GM12892 (cell line): Measurements from ENCODE around the gene KIAA0040.

ENCODE experiments used
- DNase-seq: peaks from one replicate; pipeline ENCODE4 v3.0.0; 2011; ENCODE audit not compliant: insufficient read length
- FAIRE-seq: peaks from 2 replicates; lab custom pipeline; 2011; peaks lifted over from hg19 to GRCh38; lab: Jason Lieb, UNC
- POLR2A ChIP-seq: IDR thresholded peaks from 2 replicates; pipeline ENCODE4 v1.6.1; 2011; ENCODE audit warnings: low read depth, low read length, control low read depth
- POLR2AphosphoS5 ChIP-seq: IDR thresholded peaks from 2 replicates; pipeline ENCODE4 v1.6.1; 2011; ENCODE audit warnings: low read depth, low read length, control low read depth
- TAF1 ChIP-seq: IDR thresholded peaks from 2 replicates; pipeline ENCODE4 v1.6.1; 2011; ENCODE audit warnings: low read depth, mild to moderate bottlenecking, control low read depth, low read length, borderline replicate concordance

The KIAA0040 gene

GRCh38 chr1:175129997-175130648 lies 62.5 kb downstream of the KIAA0040 start:
- TF ChIP-seq POLR2A (no peak), POLR2AphosphoS5 (no peak), TAF1 (no peak)
- FAIRE-seq (peak; percentile 46), DNase-seq (no peak)

DNA sequence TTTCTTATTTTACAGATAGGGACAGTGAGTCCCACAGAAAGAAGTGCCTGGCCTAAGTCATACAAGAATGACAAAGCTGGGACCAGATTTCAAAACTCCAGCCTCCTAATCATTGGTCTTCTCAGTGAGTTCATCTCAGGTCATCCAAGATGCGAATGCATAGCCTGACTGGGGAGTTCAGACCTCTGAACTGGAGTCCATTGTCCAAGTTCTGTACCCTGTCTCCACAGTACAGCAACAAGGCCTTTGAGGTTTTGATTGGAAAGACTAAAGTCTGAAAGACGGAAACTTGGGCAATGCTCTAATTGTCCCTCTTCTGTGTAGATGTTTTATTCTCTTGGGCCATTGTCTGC lies 63.0 kb downstream of the KIAA0040 start:
- FAIRE-seq (no peak), DNase-seq (no peak)
- TF ChIP-seq POLR2A (no peak), TAF1 (no peak)

- DNase-seq (no peak), FAIRE-seq (no peak)
- no peak for TF ChIP-seq POLR2A
- TF ChIP-seq POLR2AphosphoS5: no peak
- no peak for TF ChIP-seq TAF1
Observed at GRCh38 chr1:175129182-175129581, 63.4 kb downstream of the KIAA0040 start.

- DNase-seq (no peak), FAIRE-seq (no peak)
- TF ChIP-seq TAF1 (no peak), POLR2AphosphoS5 (no peak)
Observed at GRCh38 chr1:175128523-175128922, 64.1 kb downstream of the KIAA0040 start.

- FAIRE-seq (no peak), DNase-seq (no peak)
- TF ChIP-seq POLR2A (no peak), POLR2AphosphoS5 (no peak), TAF1 (no peak)
Observed at GRCh38 chr1:175127565-175127964, 65.0 kb downstream of the KIAA0040 start.

DNA sequence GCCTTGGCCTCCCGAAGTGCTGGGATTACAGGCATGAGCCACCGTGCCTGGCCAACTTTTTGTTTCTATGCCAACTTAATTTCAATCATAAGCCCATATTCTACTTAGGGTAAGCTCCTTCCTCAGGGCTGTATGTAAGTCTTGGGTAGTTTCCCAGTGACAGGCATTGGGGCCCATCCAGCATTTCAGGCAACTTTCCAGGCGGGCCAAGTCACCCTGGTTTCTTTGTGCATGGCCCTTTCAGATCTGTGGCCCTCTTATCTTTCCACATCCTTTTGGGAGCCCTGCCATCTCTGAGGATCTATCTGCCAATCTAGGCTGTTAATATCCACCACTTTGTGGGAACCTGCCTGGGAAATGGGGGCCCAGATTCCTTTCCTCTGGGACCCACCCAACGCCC lies 66.2 kb downstream of the KIAA0040 start:
- FAIRE-seq: no peak
- TF ChIP-seq POLR2A (no peak), POLR2AphosphoS5 (no peak), TAF1 (no peak)
- no peak for DNase-seq

DNA sequence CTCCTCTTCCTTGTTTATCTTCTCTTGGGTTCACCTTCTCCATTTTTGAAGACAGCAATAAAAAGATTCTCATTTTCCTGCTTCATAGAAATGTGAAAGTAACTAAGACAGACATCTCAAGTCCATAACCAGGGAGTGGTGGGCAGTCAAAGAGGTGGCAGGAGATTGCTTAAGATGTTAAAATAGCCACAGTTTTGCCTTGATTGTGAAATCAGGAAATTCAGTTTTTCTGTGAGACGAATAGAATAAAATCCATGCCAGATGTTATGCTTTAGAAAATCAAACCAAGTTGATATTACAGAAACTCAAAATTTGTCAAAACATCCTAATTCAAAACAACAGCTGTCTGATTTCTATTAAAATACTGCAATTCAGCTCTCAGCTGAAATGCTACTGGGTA lies 67.7 kb downstream of the KIAA0040 start:
- FAIRE-seq: no peak
- no peak for TF ChIP-seq POLR2AphosphoS5
- TF ChIP-seq TAF1: no peak
- TF ChIP-seq POLR2A: no peak
- DNase-seq: no peak

DNA sequence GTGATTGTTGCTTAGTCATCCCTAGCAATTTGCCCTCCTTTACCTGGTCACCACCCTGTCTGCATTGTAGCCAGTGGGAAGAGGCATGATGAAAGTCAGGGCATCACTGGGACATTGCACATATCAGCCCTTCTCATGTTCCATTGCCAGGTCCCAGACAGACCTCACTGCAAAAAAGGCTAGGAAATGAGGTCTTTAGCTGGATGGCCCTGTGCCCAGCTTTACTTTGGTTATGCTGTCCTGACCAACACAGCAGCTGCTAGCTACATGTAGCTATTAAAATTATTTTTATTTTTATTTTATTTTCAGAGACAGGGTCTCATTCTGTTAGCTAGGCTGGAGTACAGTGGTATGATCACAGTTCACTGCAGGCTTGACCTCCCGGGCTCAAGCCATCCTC lies 72.1 kb downstream of the KIAA0040 start:
- FAIRE-seq (no peak), DNase-seq (no peak)
- TF ChIP-seq POLR2A (no peak), TAF1 (no peak), POLR2AphosphoS5 (no peak)

- no peak for TF ChIP-seq POLR2AphosphoS5
- peak; percentile 58 for FAIRE-seq
Observed at GRCh38 chr1:175118375-175119367, 73.9 kb downstream of the KIAA0040 start.

DNA sequence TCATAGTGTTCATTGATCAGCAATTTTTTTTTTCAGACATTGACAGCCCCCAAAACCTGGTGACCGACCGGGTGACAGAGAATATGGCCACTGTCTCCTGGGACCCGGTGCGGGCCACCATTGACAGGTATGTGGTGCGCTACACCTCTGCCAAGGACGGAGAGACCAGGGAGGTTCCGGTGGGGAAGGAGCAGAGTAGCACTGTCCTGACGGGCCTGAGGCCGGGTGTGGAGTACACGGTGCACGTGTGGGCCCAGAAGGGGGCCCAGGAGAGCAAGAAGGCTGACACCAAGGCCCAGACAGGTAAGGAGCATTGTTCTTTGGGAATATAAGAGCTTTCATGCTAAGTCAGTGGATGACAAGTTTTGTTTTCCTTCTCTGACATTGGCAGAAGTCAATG lies 75.7 kb downstream of the KIAA0040 start:
- no peak for FAIRE-seq
- TF ChIP-seq TAF1: no peak
- no peak for TF ChIP-seq POLR2A
- TF ChIP-seq POLR2AphosphoS5: no peak
- no peak for DNase-seq

More at GRCh38 chr1:175118375-175119367, 73.9 kb downstream of the KIAA0040 start:
- DNase-seq: no peak

DNA sequence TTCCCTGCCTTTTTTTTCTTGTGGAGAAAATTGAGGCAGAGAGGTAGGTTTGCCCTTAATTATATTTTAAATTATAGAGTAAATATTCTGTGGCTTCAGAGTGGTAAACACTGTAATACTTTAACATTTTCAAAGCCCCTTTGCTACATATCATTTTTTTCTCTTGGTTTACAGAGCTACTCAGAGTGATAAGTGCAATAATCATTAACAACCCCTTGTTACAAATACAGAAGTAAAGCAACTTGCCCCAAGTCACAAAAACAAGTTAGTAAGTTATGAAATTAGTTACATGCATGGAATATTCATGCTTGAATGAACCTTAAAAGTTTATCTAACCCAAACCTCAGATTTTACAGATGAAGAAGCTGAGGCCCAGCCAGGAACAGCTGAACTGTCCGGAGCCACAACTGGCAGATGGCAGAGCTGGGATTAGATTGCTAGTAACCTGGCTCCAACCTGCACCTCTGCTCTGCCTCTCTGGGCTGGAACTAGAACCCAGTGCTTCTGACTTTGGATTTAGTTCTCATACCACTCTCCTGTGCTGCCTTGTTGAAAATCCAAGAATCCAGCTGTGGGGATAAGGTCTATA lies 76.3 kb downstream of the KIAA0040 start:
- no peak for DNase-seq
- TF ChIP-seq POLR2AphosphoS5 (no peak), POLR2A (no peak), TAF1 (no peak)

More for the DNA sequence above, 76.3 kb downstream of the KIAA0040 start:
- no peak for FAIRE-seq
